Adipocyte (in vitro differentiated cells): ENCODE data around the gene PHGDH.
"Not testable (repeated sequence)": the region's sequence is repeated elsewhere in the genome, so short reads cannot be mapped to it uniquely, and the experiment has no call there.

Source experiments
- DNase-seq: peaks from one replicate; pipeline ENCODE4 v3.0.0-alpha.2; 2015; ENCODE audit warnings: low read depth
- H3K27me3 ChIP-seq: replicated peaks from 2 replicates; pipeline ENCODE4 v1.7.0; 2013; ENCODE audit warnings: mild to moderate bottlenecking, low read length, moderate library complexity; ENCODE audit not compliant: control insufficient read depth, insufficient read depth
- H3K36me3 ChIP-seq: 2 replicates; pipeline ENCODE4 v1.7.0; 2013; ENCODE audit warnings: low read length, mild to moderate bottlenecking, moderate library complexity; ENCODE audit not compliant: control insufficient read depth, insufficient read depth, severe bottlenecking
- H3K4me1 ChIP-seq: 2 replicates; pipeline ENCODE4 v1.7.0; 2013; ENCODE audit warnings: mild to moderate bottlenecking, low read length, moderate library complexity; ENCODE audit not compliant: control insufficient read depth, insufficient read depth
- H3K4me3 ChIP-seq: 2 replicates; pipeline ENCODE4 v1.7.0; 2013; ENCODE audit warnings: mild to moderate bottlenecking, low read length, moderate library complexity
- H3K9ac ChIP-seq: 2 replicates; pipeline ENCODE4 v1.7.0; 2013; ENCODE audit warnings: mild to moderate bottlenecking, low read length, moderate library complexity
- H3K9me3 ChIP-seq: 2 replicates; pipeline ENCODE4 v1.7.0; 2013; ENCODE audit warnings: mild to moderate bottlenecking, low read length, moderate library complexity; ENCODE audit not compliant: control insufficient read depth

Gene PHGDH

GRCh38 chr1:119782631-119783325 lies 71.0 kb downstream of the PHGDH start:
- Histone ChIP-seq H3K4me1 (peaks cover 53% of the 10 kb centered on the region), H3K9ac (no peak overlapping the region), H3K9me3 (no peaks in the 10 kb centered on the region), H3K36me3 (no peaks in the 10 kb centered on the region), H3K4me3 (no peak overlapping the region), H3K27me3 (no peaks in the 10 kb centered on the region)
- DNase-seq, result no peak

GRCh38 chr1:119783354-119784185 lies 71.8 kb downstream of the PHGDH start:
- H3K4me3 ChIP-seq, result peak overlapping the region; percentile 46
- no peaks in the 10 kb centered on the region for H3K36me3 ChIP-seq
- no peaks in the 10 kb centered on the region for H3K9me3 ChIP-seq
- peak overlapping the region; percentile 52 for H3K9ac ChIP-seq
- peak; percentile 58 for DNase-seq
- no peaks in the 10 kb centered on the region for H3K27me3 ChIP-seq
- H3K4me1 ChIP-seq, result peaks cover 61% of the 10 kb centered on the region

GRCh38 chr1:119784191-119784781 lies 72.6 kb downstream of the PHGDH start:
- peak; percentile 88 for DNase-seq
- Histone ChIP-seq H3K36me3 (no peaks in the 10 kb centered on the region), H3K9me3 (no peaks in the 10 kb centered on the region), H3K4me3 (peak overlapping the region; percentile 46), H3K4me1 (peaks cover 63% of the 10 kb centered on the region), H3K27me3 (no peaks in the 10 kb centered on the region), H3K9ac (no peak overlapping the region)

- not testable (repeated sequence) for H3K36me3 ChIP-seq, H3K27me3 ChIP-seq, H3K9me3 ChIP-seq, DNase-seq, H3K9ac ChIP-seq, H3K4me3 ChIP-seq
- H3K4me1 ChIP-seq, result peaks cover 58% of the 10 kb centered on the region
Measured at GRCh38 chr1:119786046-119786445, 74.3 kb downstream of the PHGDH start.

- not testable (repeated sequence) for H3K9ac ChIP-seq, H3K27me3 ChIP-seq, H3K9me3 ChIP-seq, H3K4me3 ChIP-seq, H3K36me3 ChIP-seq, DNase-seq
- H3K4me1 ChIP-seq, result peaks cover 61% of the 10 kb centered on the region
Measured at GRCh38 chr1:119786473-119787050, 74.8 kb downstream of the PHGDH start.

- peak; percentile 57 for DNase-seq
- Histone ChIP-seq H3K4me3 (no peak overlapping the region), H3K36me3 (no peaks in the 10 kb centered on the region), H3K9me3 (no peaks in the 10 kb centered on the region), H3K27me3 (no peaks in the 10 kb centered on the region), H3K4me1 (peaks cover 59% of the 10 kb centered on the region), H3K9ac (no peak overlapping the region)
Measured at GRCh38 chr1:119787776-119788175, 76.0 kb downstream of the PHGDH start.

GRCh38 chr1:119790451-119791198 lies 78.9 kb downstream of the PHGDH start:
- Histone ChIP-seq H3K9me3 (no peaks in the 10 kb centered on the region), H3K9ac (no peak overlapping the region), H3K4me1 (peaks cover 32% of the 10 kb centered on the region), H3K4me3 (no peak overlapping the region), H3K27me3 (no peaks in the 10 kb centered on the region), H3K36me3 (no peaks in the 10 kb centered on the region)
- no peak for DNase-seq

- DNase-seq, result no peak
- H3K4me1 ChIP-seq, result peaks cover 26% of the 10 kb centered on the region
- H3K9ac ChIP-seq, result no peak overlapping the region
- H3K9me3 ChIP-seq, result no peaks in the 10 kb centered on the region
- H3K36me3 ChIP-seq, result no peaks in the 10 kb centered on the region
- no peak overlapping the region for H3K4me3 ChIP-seq
- peaks cover 2% of the 10 kb centered on the region for H3K27me3 ChIP-seq
Measured at GRCh38 chr1:119791377-119791776, 79.6 kb downstream of the PHGDH start.
